Cerebellar nuclear complex (tissue), 1 donor: ENCODE results near the gene DDX23.
"Not testable (repeated sequence)": the region's sequence is repeated elsewhere in the genome, so short reads cannot be mapped to it uniquely, and the experiment has no call there.

Experiments used
- DNase-seq, 2 experiments: peaks; one replicate each; lab custom pipeline; 2025; lab: John Stamatoyannopoulos, UW

Gene DDX23

DNA sequence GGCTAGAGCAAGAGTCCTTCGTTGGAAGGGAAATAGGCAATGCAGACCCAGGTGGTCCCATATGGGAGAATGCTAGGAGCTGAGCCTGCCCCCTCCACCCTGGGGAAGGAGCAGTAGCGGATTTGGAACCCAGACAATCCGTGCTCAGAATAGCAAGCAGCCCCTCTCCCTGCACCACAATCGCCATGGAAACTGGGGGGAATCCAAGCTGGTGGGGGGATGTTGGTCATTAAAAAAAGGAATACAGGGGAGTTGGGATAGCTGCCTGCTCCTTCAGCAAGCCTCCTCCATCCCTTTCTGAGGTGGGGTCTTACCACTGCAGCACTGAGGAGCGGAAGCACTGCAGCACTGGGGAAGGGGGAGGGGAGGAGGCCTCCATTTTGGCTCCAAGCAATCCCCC, 10.8 kb upstream of the DDX23 start:
- no peak for DNase-seq

DNA sequence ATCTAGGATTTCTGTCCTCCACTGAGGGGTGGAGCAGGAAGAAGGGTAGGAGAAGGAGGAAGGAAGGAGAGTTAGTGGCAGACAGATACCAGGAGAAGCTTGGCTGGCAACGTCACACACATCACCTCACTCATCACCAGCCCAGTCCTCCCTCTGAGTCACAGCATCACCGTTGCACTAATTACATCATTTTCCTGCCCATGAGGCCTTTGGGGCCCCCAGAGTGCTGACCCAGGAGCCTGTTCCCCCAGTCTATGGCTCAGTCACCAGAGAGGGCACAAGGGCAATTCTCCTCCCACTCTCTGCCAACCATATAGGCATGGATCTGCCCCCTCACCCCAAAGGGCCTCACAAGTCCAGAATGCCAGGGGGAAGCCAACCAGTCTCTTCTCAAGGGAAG, 9.1 kb upstream of the DDX23 start:
- no peak for DNase-seq

GRCh38 chr12:48860236-48860635, 8.3 kb upstream of the DDX23 start:
- not testable (repeated sequence) for DNase-seq

- no peak for DNase-seq
Observed at GRCh38 chr12:48859607-48860006, 7.6 kb upstream of the DDX23 start.

GRCh38 chr12:48858043-48858442, 6.1 kb upstream of the DDX23 start:
- DNase-seq = no peak

- DNase-seq = no peak
Observed at GRCh38 chr12:48857278-48857994, 5.5 kb upstream of the DDX23 start.

- no peak for DNase-seq
Observed at GRCh38 chr12:48856379-48856778, 4.4 kb upstream of the DDX23 start.

DNA sequence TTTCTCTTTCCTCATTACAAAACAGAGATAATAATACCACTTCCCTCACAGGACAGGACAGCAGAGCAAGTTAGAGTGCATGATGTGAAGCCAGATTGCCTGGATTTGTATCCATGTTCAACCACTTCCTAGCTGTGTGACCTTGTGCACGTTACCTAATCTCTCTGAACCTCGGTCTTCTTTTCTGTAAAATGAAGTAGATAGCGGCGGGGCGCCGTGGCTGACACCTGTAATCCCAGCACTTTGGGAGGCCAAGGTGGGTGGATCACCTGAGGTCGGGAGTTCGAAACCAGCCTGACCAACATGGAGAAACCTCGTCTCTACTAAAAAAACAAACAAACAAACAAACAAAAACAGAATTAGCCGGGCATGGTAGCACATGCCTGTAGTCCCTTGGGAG, 3.0 kb upstream of the DDX23 start:
- DNase-seq = not testable (repeated sequence)

GRCh38 chr12:48854488-48854887, 2.5 kb upstream of the DDX23 start:
- no peak for DNase-seq

GRCh38 chr12:48852734-48853688, 1.0 kb upstream of the DDX23 start:
- DNase-seq = peak; percentile 9 to 72

DNA sequence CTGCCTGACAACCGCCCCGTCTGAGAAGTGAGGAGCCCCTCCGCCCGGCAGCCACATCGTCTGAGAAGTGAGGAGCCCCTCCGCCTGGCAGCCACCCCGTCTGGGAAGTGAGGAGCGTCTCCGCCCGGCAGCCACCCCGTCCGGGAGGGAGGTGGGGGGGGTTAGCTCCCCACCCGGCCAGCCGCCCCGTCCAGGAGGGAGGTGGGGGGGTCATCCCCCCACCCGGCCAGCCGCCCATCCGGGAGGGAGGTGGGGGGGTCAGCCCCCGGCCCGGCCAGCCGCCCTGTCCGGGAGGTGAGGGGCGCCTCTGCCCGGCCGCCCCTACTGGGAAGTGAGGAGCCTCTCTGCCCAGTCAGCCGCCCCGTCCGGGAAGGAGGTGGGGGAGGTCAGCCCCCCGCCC, 9.9 kb downstream of the DDX23 start:
- not testable (repeated sequence) for DNase-seq

DNA sequence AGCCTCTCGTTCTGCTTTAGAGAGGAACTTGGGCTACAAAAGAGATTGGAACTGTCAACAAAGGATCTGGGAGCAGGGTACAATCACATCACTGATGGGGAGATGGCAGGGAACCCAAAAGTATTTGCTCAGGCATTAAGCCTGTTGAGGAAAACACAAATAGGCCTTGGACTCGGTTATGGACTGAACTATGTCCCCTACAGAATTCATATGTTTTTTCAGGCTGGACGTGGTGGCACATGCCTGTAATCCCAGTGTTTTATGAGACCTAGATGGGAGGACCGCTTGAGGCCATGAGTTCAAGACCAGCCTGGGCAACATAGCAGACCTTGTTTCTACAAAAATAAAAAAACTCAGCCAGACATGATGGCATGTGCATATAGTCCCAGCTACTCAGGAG, 13.9 kb downstream of the DDX23 start:
- DNase-seq = no peak

GRCh38 chr12:48832321-48833060, 19.5 kb downstream of the DDX23 start:
- no peak for DNase-seq

DNA sequence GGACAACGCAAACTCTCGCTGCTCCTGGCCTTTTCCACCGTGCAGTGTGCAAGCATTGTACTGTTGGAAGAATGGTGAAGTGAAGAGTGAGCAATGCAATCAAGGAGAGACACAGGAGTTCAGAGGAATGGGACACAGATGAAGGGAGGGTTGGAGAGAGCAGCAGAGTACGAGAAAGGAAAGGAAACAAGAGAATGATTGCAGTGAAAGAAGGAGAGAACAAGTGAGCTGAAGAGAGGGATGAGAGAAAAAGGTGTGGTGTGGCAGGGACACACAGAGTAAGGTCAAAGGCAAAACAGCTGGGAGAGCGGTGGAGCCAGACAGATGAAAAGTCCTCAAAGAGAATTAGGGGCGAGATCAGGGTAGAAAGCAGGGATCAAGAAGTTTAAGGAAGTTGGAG, 20.7 kb downstream of the DDX23 start:
- DNase-seq = no peak

DNA sequence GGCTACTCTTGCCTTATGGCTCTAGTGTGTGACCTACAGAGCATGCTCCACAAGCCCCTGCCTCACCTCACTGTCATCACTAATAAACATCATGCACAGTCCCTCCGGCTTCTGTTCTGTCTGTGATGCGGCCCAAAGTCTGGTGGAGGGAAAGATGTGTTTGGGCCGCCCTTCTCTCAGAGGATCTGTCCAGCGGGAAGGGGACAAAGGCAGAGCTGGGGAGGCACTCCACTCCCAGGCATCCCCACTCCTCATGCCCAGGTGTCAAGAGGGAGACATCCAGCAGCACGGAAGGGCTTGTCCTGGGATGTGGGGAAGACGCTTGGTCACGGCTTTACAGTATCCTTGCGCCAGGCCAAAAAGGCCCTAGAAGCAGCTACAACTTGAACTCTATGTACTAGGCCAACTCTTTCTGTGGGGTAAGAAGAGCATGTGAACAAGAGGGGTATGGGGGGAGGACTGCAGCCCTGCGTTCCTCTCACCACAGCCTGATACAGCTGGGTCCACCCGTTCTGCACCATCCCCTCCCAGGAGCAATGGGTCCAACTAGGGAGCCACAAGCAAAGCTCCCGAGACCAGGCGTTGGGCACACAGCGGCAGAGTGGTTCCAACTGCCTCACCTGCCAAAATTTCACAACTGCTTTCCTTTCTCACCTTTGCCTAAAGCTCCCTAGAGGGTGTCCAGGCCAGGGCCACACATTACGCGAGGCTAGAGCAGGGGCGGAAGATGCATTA, 23.0 kb downstream of the DDX23 start:
- no peak for DNase-seq

DNA sequence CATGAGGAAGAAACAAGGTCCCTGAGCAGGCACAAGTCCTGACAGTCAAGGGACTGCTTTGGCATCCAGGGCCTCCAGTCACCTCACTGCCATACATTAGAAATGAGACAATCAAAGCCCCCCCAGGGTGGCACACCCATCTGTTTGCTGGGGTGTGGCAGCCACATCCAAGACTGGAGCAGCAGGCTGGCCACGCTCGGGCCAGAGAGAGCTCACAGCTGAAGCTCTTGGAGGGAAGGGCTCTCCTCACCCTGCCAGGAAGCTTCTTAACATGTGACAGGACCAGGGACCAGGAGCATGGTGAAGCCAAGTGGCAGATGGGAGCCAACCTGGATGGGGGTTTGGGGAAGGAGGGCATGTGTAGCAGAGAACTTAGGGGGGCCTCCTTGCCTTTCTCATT, 23.7 kb downstream of the DDX23 start:
- no peak for DNase-seq

DNA sequence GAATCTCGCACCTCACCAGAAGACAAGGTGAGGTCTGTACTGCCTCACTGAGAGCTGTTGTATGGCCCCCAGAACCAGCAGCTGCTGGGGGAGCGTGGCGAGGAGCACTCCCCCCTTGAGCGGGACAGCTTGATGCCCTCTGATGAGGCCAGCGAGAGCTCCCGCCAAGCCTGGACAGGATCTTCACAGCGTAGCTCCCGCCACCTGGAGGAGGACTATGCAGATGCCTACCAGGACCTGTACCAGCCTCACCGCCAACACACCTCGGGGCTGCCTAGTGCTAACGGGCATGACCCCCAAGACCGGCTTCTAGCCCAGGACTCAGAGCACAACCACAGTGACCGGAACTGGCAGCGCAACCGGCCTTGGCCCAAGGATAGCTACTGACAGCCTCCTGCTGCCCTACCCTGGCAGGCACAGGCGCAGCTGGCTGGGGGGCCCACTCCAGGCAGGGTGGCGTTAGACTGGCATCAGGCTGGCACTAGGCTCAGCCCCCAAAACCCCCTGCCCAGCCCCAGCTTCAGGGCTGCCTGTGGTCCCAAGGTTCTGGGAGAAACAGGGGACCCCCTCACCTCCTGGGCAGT, 24.4 kb downstream of the DDX23 start:
- no peak for DNase-seq

DNA sequence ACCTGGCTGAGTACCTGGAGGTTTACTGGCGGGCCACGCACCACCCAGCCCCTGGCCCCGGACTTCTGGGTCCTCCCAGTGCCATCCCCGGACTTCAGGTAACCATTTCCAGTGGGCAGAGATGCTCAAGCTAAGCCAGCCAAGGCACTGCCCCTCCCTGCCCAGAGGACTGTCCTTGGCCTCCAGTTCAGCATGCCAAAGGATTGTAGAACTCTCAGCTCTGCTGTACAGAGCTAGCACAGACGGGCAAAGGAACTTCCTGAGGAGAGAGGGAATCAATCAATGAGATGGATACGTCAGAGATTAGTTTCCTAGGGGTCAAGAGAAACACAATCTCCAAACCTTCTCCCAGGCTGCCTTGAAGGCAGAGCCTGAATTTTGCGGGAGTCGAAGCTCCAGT, 24.9 kb downstream of the DDX23 start:
- no peak for DNase-seq

GRCh38 chr12:48826209-48826855, 25.6 kb downstream of the DDX23 start:
- DNase-seq = no peak

- DNase-seq = no peak
Observed at GRCh38 chr12:48824905-48825304, 27.1 kb downstream of the DDX23 start.

- no peak for DNase-seq
Observed at GRCh38 chr12:48824112-48824511, 27.9 kb downstream of the DDX23 start.
